ENCODE results near the gene PAM. TPM values are rescaled to one million over a fixed set of nuclear protein-coding genes. Genes with fewer than 3 reads are reported as not detected.

The PAM gene
- total RNA-seq, 1 experiment from 2014 or later: 90.0 TPM

DNA sequence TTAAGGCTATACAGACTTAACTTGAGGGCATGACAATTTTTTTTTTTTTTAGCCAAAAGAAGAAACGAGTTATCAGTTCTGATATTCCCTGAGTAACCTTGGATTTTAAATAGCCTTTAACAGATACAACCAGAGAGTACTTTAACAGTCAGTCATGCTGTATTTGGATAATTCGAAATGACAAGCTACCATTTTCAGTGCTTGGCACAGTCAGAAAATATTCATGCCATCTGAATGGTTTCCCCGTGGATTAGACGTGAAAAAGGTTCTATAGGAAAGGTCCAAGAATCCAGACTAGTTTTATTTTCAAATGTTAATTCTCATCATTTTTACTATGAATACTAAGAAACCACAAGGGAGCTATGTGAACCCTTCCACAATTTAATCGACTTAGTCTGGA, 165.7 kb downstream of the PAM start:
- Histone ChIP-seq H3K36me3 (ENCODE audit: low read depth, low read length) (no peaks in the 10 kb centered on the region), H3K9me3 (ENCODE audit: low read length) (no peaks in the 10 kb centered on the region), H3K9ac (ENCODE audit: low read length) (no peak overlapping the region), H3K27me3 (ENCODE audit: low read length) (no peaks in the 10 kb centered on the region), H2AFZ (ENCODE audit: low read length) (no peak overlapping the region), H3K4me2 (ENCODE audit: low read length) (peak overlapping the region; percentile 46), H4K20me1 (ENCODE audit: low read length) (no peaks in the 10 kb centered on the region), H3K4me3 (ENCODE audit: low read length) (no peak overlapping the region), H3K4me1 (ENCODE audit: insufficient read depth, low read length) (peaks cover 36% of the 10 kb centered on the region), H3F3A (ENCODE audit: low read length, unreplicated experiment) (peaks cover 4% of the 10 kb centered on the region), H3K79me2 (ENCODE audit: low read length) (no peaks in the 10 kb centered on the region), H3K27ac (ENCODE audit: low read length) (peak overlapping the region; percentile 83), H3K9me2 (replicated peaks; ENCODE audit: low read length) (no peaks in the 10 kb centered on the region)
- TF ChIP-seq CTCF (conservative IDR thresholded peaks at IDR 0.05; ENCODE audit: low read depth, low read length) (no peak), EZH2 (IDR thresholded peaks at IDR 0.05; ENCODE audit: low read length, unreplicated experiment) (no peak), EZH2phosphoT487 (IDR thresholded peaks at IDR 0.05; ENCODE audit: borderline replicate concordance, low read length) (no peak)
- no TSS peak for BruUV-seq (replicated peaks)
- ATAC-seq: no peak
- intact Hi-C loops (cut with micrococcal nuclease): loop anchor here (1.0 to 2.0 kb wide), 4 partner anchors 34 to 64 kb away; no protein-coding TSS in a partner anchor
- ChIA-PET CTCF (interaction anchor here (0.6 kb wide), 1 partner anchor 316 kb away, joined by 4 read pairs; no protein-coding TSS in a partner anchor), POLR2A (ENCODE audit: unreplicated experiment) (no interaction called here)
- no peak for DNase-seq

DNA sequence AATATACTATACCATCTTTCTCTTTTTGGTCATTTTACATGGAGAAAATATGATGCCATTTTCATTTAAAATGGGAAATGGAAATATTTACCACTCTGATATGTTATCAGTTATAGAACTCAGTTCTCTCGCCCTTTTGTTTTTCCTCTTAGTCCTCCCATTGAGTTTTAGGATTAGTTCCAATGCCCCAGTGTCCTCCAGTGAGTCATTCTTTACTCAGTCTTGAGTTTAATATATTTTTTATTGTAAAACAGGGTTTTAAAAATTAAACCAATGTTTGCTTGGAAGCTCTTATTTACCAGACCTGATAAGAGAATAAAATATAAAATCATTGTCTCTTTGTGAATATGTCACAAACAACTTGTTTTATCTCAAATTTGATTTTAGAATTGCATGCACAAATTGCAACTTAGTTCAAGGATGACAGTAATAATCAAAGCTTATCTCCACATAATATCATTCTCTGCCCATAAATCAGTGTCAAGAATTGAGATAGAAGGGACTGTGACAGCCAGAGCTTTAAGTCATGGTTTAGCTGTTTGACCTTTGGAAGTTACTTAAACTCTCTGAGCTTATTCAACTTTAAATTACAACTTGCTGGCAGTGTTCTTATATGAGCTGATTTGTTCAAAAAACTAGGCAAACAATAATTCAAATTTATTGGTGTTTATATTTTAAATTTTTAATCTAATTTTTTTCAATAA, 166.4 kb downstream of the PAM start:
- ChIA-PET CTCF (interaction anchor here (0.6 kb wide), 1 partner anchor 316 kb away, joined by 4 read pairs; no protein-coding TSS in a partner anchor), POLR2A (ENCODE audit: unreplicated experiment) (no interaction called here)
- no peaks in the 10 kb centered on the region for H3K9me3 ChIP-seq (ENCODE audit: low read length)
- peaks cover 36% of the 10 kb centered on the region for H3K4me1 ChIP-seq (ENCODE audit: insufficient read depth, low read length)
- no peaks in the 10 kb centered on the region for H4K20me1 ChIP-seq (ENCODE audit: low read length)
- no peak overlapping the region for H3K9ac ChIP-seq (ENCODE audit: low read length)
- ATAC-seq (peak; percentile 79), DNase-seq (peak; percentile 70)
- H3K27ac ChIP-seq (ENCODE audit: low read length): peak overlapping the region; percentile 83
- no TSS peak for BruUV-seq (replicated peaks)
- H3K79me2 ChIP-seq (ENCODE audit: low read length): no peaks in the 10 kb centered on the region
- H3K4me2 ChIP-seq (ENCODE audit: low read length): peak overlapping the region; percentile 46
- H3F3A ChIP-seq (ENCODE audit: low read length, unreplicated experiment): peaks cover 4% of the 10 kb centered on the region
- no peaks in the 10 kb centered on the region for H3K36me3 ChIP-seq (ENCODE audit: low read depth, low read length)
- no peak overlapping the region for H3K4me3 ChIP-seq (ENCODE audit: low read length)
- intact Hi-C loops (cut with micrococcal nuclease): loop anchor here (1.0 to 2.0 kb wide), 4 partner anchors 35 to 65 kb away; no protein-coding TSS in a partner anchor
- H2AFZ ChIP-seq (ENCODE audit: low read length): no peak overlapping the region
- no peaks in the 10 kb centered on the region for H3K9me2 ChIP-seq (replicated peaks; ENCODE audit: low read length)
- no peaks in the 10 kb centered on the region for H3K27me3 ChIP-seq (ENCODE audit: low read length)
- TF ChIP-seq EZH2 (IDR thresholded peaks at IDR 0.05; ENCODE audit: low read length, unreplicated experiment): no peak
- TF ChIP-seq EZH2phosphoT487 (IDR thresholded peaks at IDR 0.05; ENCODE audit: borderline replicate concordance, low read length): no peak
- no peak for TF ChIP-seq CTCF (conservative IDR thresholded peaks at IDR 0.05; ENCODE audit: low read depth, low read length)

All from PC-3 (cell line).